Osteoblast (primary cell): ENCODE measurements around the gene GCN1. TPM values are rescaled to one million over a fixed set of nuclear protein-coding genes. Genes with fewer than 3 reads are reported as not detected.

ENCODE experiments used
- DNase-seq: peaks from one replicate; pipeline ENCODE4 v3.0.0; 2011; ENCODE audit warnings: low spot score, mixed read lengths; ENCODE audit not compliant: insufficient read length; ENCODE audit errors: missing footprints
- H2AFZ ChIP-seq: 2 replicates; pipeline ENCODE4 v1.6.0; 2011; ENCODE audit warnings: mild to moderate bottlenecking, low read length
- H3K27ac ChIP-seq: 2 replicates; pipeline ENCODE4 v1.5.1; 2011; ENCODE audit warnings: mild to moderate bottlenecking, low read depth, low read length, moderate library complexity
- H3K27me3 ChIP-seq: 2 replicates; pipeline ENCODE4 v1.6.0; 2012; ENCODE audit warnings: mild to moderate bottlenecking, control low read depth, inconsistent platforms, low read length, moderate library complexity; ENCODE audit not compliant: insufficient read depth
- H3K36me3 ChIP-seq: 2 replicates; pipeline ENCODE4 v1.5.1; 2011; ENCODE audit warnings: mild to moderate bottlenecking, low read length, control low read depth, moderate library complexity; ENCODE audit not compliant: insufficient read depth
- H3K4me1 ChIP-seq: 2 replicates; pipeline ENCODE4 v1.5.1; 2011; ENCODE audit warnings: mild to moderate bottlenecking, low read length, control low read depth, moderate library complexity; ENCODE audit not compliant: insufficient read depth
- H3K4me2 ChIP-seq: 2 replicates; pipeline ENCODE4 v1.6.0; 2011; ENCODE audit warnings: mild to moderate bottlenecking, low read length; ENCODE audit not compliant: insufficient read depth
- H3K4me3 ChIP-seq: fragments of 200-600 bp; sonication (generic); 3 replicates; pipeline ENCODE4 v1.5.1; 2012; ENCODE audit warnings: mild to moderate bottlenecking, low read length, inconsistent platforms; ENCODE audit not compliant: insufficient read depth
- H3K79me2 ChIP-seq: 2 replicates; pipeline ENCODE4 v1.6.0; 2012; ENCODE audit warnings: mild to moderate bottlenecking, low read length, control low read depth, inconsistent platforms; ENCODE audit not compliant: insufficient read depth
- H3K9me3 ChIP-seq: 2 replicates; pipeline ENCODE4 v1.5.1; 2011; ENCODE audit warnings: low read depth, low read length, control low read depth
- H4K20me1 ChIP-seq: 2 replicates; pipeline ENCODE4 v1.6.0; 2012; ENCODE audit warnings: mild to moderate bottlenecking, low read length, control low read depth; ENCODE audit not compliant: insufficient read depth
- total RNA-seq: library from RNA; depleted of rRNA; stranded (reverse); fragments of >200 nt; gene quantifications from 2 replicates; pipeline ENCODE4 v1.2.3, GENCODE V29; 2012
- TF ChIP-seq, protein P1 (sequence below): IDR thresholded peaks from 2 replicates; pipeline ENCODE4 v1.5.1; 2011; ENCODE audit warnings: mild to moderate bottlenecking, low read depth, low read length, moderate library complexity; ENCODE audit errors: extremely low read depth

GCN1 gene
- total RNA-seq, 1 donor: 103 TPM

DNA sequence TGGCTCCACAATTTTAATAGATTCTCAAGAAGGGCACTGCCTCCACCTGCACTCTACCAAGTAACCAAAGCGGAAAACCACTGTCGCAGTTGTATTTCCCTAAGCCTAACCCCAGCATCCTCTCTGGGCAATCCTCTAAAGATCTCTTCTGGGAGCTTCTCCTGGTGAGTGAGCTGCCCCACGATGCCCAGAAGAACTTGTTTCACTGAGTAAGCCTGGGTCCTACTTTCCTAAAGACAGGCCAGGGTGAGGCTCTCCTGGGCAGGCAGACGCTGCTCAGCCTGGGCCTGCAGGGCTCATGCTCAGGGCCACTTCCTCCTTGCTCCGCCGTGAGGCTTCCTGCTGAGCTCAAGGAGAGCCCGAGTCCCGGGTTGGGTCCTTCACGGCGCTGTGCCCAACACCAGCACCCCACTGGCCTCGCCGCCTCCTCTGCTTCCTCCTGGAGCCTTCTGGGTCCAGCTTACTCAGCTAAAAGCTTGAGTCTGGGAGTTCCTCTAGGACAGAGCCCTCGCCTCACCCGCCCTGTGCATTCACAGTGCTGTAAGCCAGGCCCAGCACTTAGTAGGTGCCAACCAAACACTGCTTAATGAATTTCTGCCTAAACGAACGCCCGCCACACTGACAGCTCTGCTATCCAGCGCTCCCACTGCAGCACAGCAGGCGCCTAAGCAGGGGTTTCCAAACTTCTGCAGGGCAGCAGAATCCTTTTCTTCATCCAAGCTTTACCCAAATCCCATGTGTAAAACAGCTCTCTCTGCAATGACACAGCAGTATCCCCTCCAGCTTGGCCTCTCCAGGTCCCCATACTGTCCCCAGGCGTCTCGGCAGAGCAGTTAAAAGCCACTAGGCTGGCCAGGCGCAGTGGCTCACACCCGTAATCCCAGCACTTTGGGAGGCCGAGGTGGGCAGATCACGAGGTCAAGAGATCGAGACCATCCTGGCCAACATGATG is 83.7 kb downstream of the GCN1 start:
- H3K36me3 ChIP-seq: peaks cover 9% of the 10 kb centered on the region
- H2AFZ ChIP-seq: no peak overlapping the region
- H3K4me3 ChIP-seq: no peak overlapping the region
- TF ChIP-seq, protein P1, sequence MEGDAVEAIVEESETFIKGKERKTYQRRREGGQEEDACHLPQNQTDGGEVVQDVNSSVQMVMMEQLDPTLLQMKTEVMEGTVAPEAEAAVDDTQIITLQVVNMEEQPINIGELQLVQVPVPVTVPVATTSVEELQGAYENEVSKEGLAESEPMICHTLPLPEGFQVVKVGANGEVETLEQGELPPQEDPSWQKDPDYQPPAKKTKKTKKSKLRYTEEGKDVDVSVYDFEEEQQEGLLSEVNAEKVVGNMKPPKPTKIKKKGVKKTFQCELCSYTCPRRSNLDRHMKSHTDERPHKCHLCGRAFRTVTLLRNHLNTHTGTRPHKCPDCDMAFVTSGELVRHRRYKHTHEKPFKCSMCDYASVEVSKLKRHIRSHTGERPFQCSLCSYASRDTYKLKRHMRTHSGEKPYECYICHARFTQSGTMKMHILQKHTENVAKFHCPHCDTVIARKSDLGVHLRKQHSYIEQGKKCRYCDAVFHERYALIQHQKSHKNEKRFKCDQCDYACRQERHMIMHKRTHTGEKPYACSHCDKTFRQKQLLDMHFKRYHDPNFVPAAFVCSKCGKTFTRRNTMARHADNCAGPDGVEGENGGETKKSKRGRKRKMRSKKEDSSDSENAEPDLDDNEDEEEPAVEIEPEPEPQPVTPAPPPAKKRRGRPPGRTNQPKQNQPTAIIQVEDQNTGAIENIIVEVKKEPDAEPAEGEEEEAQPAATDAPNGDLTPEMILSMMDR: no peak
- DNase-seq: peak; percentile 65
- H3K79me2 ChIP-seq: peaks cover 95% of the 10 kb centered on the region
- H3K9me3 ChIP-seq: no peaks in the 10 kb centered on the region
- H3K4me1 ChIP-seq: peaks cover 11% of the 10 kb centered on the region
- H3K4me2 ChIP-seq: no peak overlapping the region
- no peaks in the 10 kb centered on the region for H3K27me3 ChIP-seq
- H4K20me1 ChIP-seq: peaks cover 76% of the 10 kb centered on the region
- no peak overlapping the region for H3K27ac ChIP-seq

DNA sequence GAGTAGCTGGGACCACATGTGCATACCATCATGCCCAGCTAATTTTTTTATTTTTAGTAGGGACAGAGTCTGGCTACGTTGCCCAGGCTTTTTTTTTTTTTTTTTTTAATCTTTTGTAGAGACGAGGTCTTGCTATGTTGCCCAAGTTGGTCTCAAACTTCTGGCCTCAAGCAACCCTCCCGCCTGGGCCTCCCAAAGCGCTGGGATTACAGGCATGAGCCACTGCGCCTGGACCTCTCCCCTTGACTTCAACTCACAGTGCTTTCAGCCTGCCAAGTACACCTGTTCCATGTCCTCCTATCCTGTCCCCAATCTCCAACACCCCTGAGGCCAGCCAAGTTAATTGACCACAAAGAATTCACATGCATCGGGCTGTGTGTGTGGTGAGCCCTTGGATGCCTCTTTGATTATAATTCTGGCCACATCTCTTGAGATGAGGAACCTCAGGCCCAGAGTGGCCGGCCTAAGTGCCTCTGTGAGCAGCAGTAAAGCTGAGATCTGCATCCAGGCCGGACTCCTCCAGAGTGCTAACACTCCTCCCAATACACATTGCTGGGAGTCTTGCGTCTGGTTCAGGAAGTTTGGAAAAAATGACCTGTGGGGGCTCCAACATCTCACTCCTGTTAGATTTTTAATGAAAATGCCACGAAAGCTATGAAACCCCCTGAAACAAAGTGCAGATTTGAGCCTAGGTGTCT is 84.8 kb downstream of the GCN1 start:
- no peaks in the 10 kb centered on the region for H3K27me3 ChIP-seq
- H3K9me3 ChIP-seq: no peaks in the 10 kb centered on the region
- no peak overlapping the region for H3K27ac ChIP-seq
- H3K36me3 ChIP-seq: peaks cover 9% of the 10 kb centered on the region
- H3K79me2 ChIP-seq: peaks cover 93% of the 10 kb centered on the region
- TF ChIP-seq, protein P1: no peak
- H3K4me2 ChIP-seq: no peak overlapping the region
- no peaks in the 10 kb centered on the region for H3K4me1 ChIP-seq
- H3K4me3 ChIP-seq: no peak overlapping the region
- peak; percentile 19 for DNase-seq
- H4K20me1 ChIP-seq: peaks cover 72% of the 10 kb centered on the region
- H2AFZ ChIP-seq: no peak overlapping the region

DNA sequence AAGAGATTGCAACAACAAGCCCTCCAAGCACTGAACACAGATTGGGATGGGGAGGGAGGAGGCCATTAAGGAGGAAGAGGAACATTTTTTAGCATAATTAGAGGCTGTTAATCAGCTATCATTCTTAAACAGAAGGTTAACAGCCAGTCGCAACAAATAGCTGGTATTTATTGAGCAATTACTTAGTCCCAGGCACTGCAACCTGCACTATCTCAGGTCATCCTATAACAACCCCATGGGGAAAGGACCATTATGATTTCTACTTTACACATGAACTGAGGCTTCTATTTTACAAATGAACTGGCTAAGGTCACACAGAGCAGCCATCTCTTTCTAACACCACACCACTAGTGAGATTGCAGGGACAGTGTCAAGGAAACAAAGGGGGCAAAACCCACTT is 88.4 kb downstream of the GCN1 start:
- Histone ChIP-seq H2AFZ (no peak overlapping the region), H3K79me2 (peaks cover 94% of the 10 kb centered on the region), H3K27me3 (no peaks in the 10 kb centered on the region), H3K27ac (no peak overlapping the region), H3K4me2 (no peak overlapping the region), H4K20me1 (peaks cover 65% of the 10 kb centered on the region), H3K4me1 (no peaks in the 10 kb centered on the region), H3K9me3 (no peaks in the 10 kb centered on the region), H3K4me3 (no peak overlapping the region), H3K36me3 (peaks cover 7% of the 10 kb centered on the region)
- TF ChIP-seq, protein P1: no peak
- peak; percentile 51 for DNase-seq

DNA sequence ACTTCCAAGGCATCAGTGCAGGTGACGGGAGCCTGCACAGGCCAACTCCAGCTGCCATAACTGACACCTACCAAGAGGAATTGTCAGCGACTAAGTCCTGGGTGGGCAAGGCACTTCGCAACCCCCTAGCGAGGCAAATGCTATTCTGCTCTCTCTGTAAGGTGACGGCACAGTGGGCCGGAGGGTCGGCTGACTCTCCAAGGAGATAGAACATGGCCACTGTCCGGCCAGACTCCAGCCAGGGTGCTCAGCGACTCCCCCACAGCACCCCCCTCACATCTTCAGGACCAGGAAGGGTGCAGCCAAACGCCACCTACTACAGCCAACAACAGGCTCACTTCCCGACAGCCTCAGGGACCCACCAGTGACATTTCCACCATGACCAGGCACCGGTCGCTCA is 91.1 kb downstream of the GCN1 start:
- Histone ChIP-seq H3K4me3 (no peak overlapping the region), H3K4me1 (no peaks in the 10 kb centered on the region), H3K79me2 (peaks cover 93% of the 10 kb centered on the region), H3K9me3 (no peaks in the 10 kb centered on the region), H4K20me1 (peaks cover 57% of the 10 kb centered on the region), H3K27me3 (no peaks in the 10 kb centered on the region), H3K36me3 (peaks cover 22% of the 10 kb centered on the region), H3K4me2 (no peak overlapping the region), H2AFZ (no peak overlapping the region), H3K27ac (no peak overlapping the region)
- TF ChIP-seq, protein P1: no peak
- DNase-seq: peak; percentile 38
